Measurements from ENCODE around the gene PPP6R1. TPM values are rescaled to one million over a fixed set of nuclear protein-coding genes. Genes with fewer than 3 reads are reported as not detected.

The PPP6R1 gene
- total RNA-seq, 1 experiment from 2014 or later, result 96.7 TPM

DNA sequence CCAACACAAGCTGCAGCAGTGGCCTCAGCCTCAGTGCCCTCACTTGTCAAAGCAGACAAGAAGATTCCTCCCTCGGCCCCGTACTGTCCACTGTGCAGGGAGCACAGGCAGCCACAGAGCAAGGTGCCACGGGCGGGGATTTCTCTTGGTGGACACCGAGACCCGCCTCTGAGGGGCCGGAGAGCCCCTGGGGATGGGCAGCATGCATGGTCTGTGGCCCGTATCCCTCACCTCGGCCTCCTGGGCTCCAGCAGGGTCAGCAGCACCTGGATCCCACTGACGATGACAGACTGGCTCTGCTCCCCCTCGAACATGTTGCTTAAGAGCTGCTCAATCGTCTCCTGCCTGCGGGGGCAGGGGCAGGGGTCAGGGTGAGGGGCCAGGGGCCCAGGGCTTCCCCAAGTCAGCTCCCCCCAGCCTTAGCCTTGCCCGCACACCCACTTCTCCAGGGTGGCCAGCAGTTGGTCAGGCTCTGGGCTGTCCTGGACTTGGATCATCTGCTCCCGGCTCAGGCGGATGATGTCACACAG lies 16.8 kb downstream of the PPP6R1 start (continued):
- no peak for TF ChIP-seq SIN3A (IDR thresholded peaks at IDR 0.05; ENCODE audit: low read depth)
- no peak for TF ChIP-seq EZH2phosphoT487 (IDR thresholded peaks at IDR 0.05; ENCODE audit: borderline replicate concordance)
- TF ChIP-seq, protein P1, sequence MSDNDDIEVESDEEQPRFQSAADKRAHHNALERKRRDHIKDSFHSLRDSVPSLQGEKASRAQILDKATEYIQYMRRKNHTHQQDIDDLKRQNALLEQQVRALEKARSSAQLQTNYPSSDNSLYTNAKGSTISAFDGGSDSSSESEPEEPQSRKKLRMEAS (IDR thresholded peaks at IDR 0.05), result no peak
- TF ChIP-seq ELF1 (IDR thresholded peaks at IDR 0.05; ENCODE audit: borderline replicate concordance, low read depth), result no peak
- no peak for TF ChIP-seq EZH2 (IDR thresholded peaks at IDR 0.05)

DNA sequence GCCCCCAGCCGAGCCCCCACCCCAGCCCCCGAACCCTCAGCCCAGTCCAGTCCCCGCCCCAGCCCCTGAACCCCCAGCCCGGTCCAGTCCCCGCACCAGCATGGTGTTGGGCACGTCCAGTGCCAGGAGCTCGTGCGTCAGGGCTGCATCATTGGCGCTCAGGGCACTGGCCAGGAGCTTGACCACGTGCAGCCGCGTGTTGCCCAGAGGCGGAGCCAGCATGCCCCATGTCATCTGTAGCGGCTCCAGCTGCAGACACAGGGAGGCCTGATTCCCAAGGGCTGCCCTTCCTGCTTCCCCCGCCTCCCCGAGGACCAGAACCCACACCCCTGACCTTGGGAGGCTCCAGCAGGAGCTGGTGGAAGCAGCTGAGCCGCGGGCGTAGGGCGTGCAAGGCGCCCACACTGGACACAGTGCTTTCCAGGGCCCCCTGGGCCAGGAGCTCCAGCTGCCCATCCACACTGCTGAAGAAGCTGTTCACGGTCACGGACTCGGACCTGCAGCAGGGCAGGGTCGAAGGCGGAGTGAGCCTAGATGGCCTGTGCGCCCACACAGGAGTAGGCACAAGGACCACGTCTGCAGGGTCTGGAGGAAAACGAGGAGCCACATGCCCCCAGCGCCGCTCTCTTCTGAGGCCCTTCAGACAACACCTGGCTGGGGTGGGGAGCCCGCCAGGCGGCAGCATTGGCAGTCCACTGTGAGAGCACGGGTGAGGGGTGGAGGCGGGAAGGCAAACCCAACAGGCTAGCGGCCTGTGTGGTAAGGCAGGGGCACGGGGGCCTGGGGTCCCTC lies 17.5 kb downstream of the PPP6R1 start:
- Histone ChIP-seq H3K9me3 (ENCODE audit: control insufficient read depth in 1 of 2, insufficient read depth in 1 of 2, low read depth in 1 of 2, low read length in 2 of 2) (no peaks in the 10 kb centered on the region), H3K4me2 (ENCODE audit: low read length) (no peak overlapping the region), H4K20me1 (ENCODE audit: insufficient read depth) (no peaks in the 10 kb centered on the region), H3K27ac (ENCODE audit: low read depth, low read length) (no peak overlapping the region), H3K9ac (ENCODE audit: low read length) (no peak overlapping the region), H3K9me2 (ENCODE audit: insufficient read depth) (no peaks in the 10 kb centered on the region), H3K79me2 (ENCODE audit: insufficient read depth, low read length) (peaks cover 9% of the 10 kb centered on the region), H3K4me3 (replicated peaks in 1 of 2; ENCODE audit: low read depth in 1 of 2, low read length in 2 of 2) (no peak overlapping the region), H3K36me3 (ENCODE audit: control insufficient read depth in 1 of 2, insufficient read depth in 2 of 2, low read length in 2 of 2) (peaks cover 50% of the 10 kb centered on the region in 2 experiments), H2AFZ (ENCODE audit: low read depth, low read length, poor library complexity, severe bottlenecking) (no peak overlapping the region), H3K27me3 (ENCODE audit: insufficient read depth, low read length) (no peaks in the 10 kb centered on the region), H3K4me1 (ENCODE audit: control insufficient read depth in 1 of 2, insufficient read depth in 2 of 2, low read length in 2 of 2) (no peaks in the 10 kb centered on the region)
- BruUV-seq (replicated peaks), result no TSS peak
- CTCF ChIA-PET, result no interaction called here
- RAD21 ChIA-PET (ENCODE audit: low non-redundant PET in 1 of 2, low total read pairs in 2 of 2, uncharacterized antibody in 2 of 2, unreplicated experiment in 2 of 2), result no interaction called here
- no peak for TF ChIP-seq POLR2A (IDR thresholded peaks at IDR 0.05; ENCODE audit: borderline replicate concordance, extremely low read depth, insufficient read depth, insufficient read length)
- no peak for TF ChIP-seq ELF1 (IDR thresholded peaks at IDR 0.05; ENCODE audit: borderline replicate concordance, low read depth)
- TF ChIP-seq RAD21 (IDR thresholded peaks at IDR 0.05; ENCODE audit: low read depth), result no peak
- TF ChIP-seq, protein P2, sequence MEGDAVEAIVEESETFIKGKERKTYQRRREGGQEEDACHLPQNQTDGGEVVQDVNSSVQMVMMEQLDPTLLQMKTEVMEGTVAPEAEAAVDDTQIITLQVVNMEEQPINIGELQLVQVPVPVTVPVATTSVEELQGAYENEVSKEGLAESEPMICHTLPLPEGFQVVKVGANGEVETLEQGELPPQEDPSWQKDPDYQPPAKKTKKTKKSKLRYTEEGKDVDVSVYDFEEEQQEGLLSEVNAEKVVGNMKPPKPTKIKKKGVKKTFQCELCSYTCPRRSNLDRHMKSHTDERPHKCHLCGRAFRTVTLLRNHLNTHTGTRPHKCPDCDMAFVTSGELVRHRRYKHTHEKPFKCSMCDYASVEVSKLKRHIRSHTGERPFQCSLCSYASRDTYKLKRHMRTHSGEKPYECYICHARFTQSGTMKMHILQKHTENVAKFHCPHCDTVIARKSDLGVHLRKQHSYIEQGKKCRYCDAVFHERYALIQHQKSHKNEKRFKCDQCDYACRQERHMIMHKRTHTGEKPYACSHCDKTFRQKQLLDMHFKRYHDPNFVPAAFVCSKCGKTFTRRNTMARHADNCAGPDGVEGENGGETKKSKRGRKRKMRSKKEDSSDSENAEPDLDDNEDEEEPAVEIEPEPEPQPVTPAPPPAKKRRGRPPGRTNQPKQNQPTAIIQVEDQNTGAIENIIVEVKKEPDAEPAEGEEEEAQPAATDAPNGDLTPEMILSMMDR (IDR thresholded peaks at IDR 0.05 in 2 of 3, conservative IDR thresholded peaks at IDR 0.05 in 1 of 3; ENCODE audit: borderline replicate concordance in 1 of 3, insufficient read depth in 1 of 3, low read depth in 2 of 3, low read length in 2 of 3), result no peak
- TF ChIP-seq JUND (IDR thresholded peaks at IDR 0.05), result no peak
- TF ChIP-seq EGR1 (IDR thresholded peaks at IDR 0.05; ENCODE audit: low read depth), result no peak
- TF ChIP-seq, protein P3, sequence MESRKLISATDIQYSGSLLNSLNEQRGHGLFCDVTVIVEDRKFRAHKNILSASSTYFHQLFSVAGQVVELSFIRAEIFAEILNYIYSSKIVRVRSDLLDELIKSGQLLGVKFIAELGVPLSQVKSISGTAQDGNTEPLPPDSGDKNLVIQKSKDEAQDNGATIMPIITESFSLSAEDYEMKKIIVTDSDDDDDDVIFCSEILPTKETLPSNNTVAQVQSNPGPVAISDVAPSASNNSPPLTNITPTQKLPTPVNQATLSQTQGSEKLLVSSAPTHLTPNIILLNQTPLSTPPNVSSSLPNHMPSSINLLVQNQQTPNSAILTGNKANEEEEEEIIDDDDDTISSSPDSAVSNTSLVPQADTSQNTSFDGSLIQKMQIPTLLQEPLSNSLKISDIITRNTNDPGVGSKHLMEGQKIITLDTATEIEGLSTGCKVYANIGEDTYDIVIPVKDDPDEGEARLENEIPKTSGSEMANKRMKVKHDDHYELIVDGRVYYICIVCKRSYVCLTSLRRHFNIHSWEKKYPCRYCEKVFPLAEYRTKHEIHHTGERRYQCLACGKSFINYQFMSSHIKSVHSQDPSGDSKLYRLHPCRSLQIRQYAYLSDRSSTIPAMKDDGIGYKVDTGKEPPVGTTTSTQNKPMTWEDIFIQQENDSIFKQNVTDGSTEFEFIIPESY (IDR thresholded peaks at IDR 0.05; ENCODE audit: extremely low read depth, insufficient replicate concordance, low read length), result no peak
- POLR2A ChIA-PET, result interaction anchor here (0.8 kb wide), 1 partner anchor 18 kb away, joined by 4 read pairs; the partner anchor contains the start of gene PPP6R1
- ATAC-seq, result no peak
- no peak for DNase-seq (ENCODE audit: low read depth, low spot score)
- intact Hi-C loops (cut with micrococcal nuclease), result no loop called here
